HG02623 (cell line): ENCODE measurements around the gene UCHL1.
A peak's percentile ranks its signal among the peaks of the same experiment; 100 is the strongest.

Source experiments
- ATAC-seq: cut with Tn5 transposase; IDR thresholded peaks from one replicate; pipeline ENCODE4 v1.9.1; 2021; ENCODE audit warnings: moderate library complexity; ENCODE audit not compliant: unreplicated experiment

The UCHL1 gene

GRCh38 chr4:41256740-41257256 is at the start of gene UCHL1:
Gene UCHL1 (plus strand): TSS chr4:41256928. CDS start chr4:41256977, 49 bp downstream.
- peak; percentile 32 for ATAC-seq

- ATAC-seq = no peak
Measured at GRCh38 chr4:41207291-41207831, 49.4 kb upstream of the UCHL1 start.

GRCh38 chr4:41209187-41209586 is 47.5 kb upstream of the UCHL1 start:
- no peak for ATAC-seq

- ATAC-seq = no peak
Measured at GRCh38 chr4:41209901-41210300, 46.8 kb upstream of the UCHL1 start.

GRCh38 chr4:41211951-41212615 is 44.6 kb upstream of the UCHL1 start:
- ATAC-seq = no peak

GRCh38 chr4:41212616-41213203 is 44.0 kb upstream of the UCHL1 start:
- no peak for ATAC-seq

GRCh38 chr4:41213625-41214135 is 43.0 kb upstream of the UCHL1 start:
- no peak for ATAC-seq

GRCh38 chr4:41214136-41214824 is 42.4 kb upstream of the UCHL1 start, which contains the start of gene APBB2:
Gene APBB2 (minus strand): TSS chr4:41214542. CDS start chr4:41033254, 181,288 bp downstream.
- peak; percentile 59 for ATAC-seq

GRCh38 chr4:41214825-41215146 is 41.9 kb upstream of the UCHL1 start:
- ATAC-seq = no peak

GRCh38 chr4:41215155-41215554 is 41.6 kb upstream of the UCHL1 start:
- ATAC-seq = no peak

- no peak for ATAC-seq
Measured at GRCh38 chr4:41215969-41216293, 40.8 kb upstream of the UCHL1 start.

- ATAC-seq = peak; percentile 33
Measured at GRCh38 chr4:41216294-41217019, 40.3 kb upstream of the UCHL1 start.

GRCh38 chr4:41217020-41217333 is 39.8 kb upstream of the UCHL1 start:
- ATAC-seq = no peak

- no peak for ATAC-seq
Measured at GRCh38 chr4:41217374-41217773, 39.4 kb upstream of the UCHL1 start.

- no peak for ATAC-seq
Measured at GRCh38 chr4:41218703-41219102, 38.0 kb upstream of the UCHL1 start.

- no peak for ATAC-seq
Measured at GRCh38 chr4:41219421-41219950, 37.2 kb upstream of the UCHL1 start.

- no peak for ATAC-seq
Measured at GRCh38 chr4:41221850-41222645, 34.7 kb upstream of the UCHL1 start.

- no peak for ATAC-seq
Measured at GRCh38 chr4:41227902-41228301, 28.8 kb upstream of the UCHL1 start.

- no peak for ATAC-seq
Measured at GRCh38 chr4:41232406-41232805, 24.3 kb upstream of the UCHL1 start.

- ATAC-seq = no peak
Measured at GRCh38 chr4:41232856-41233255, 23.9 kb upstream of the UCHL1 start.
